Measurements from ENCODE around the gene LSM4. TPM values are rescaled to one million over a fixed set of nuclear protein-coding genes. Genes with fewer than 3 reads are reported as not detected.
A peak's percentile ranks its signal among the peaks of the same experiment; 100 is the strongest.
"Not testable (repeated sequence)": the region's sequence is repeated elsewhere in the genome, so short reads cannot be mapped to it uniquely, and the experiment has no call there.

The LSM4 gene
- total RNA-seq, 1 experiment from 2014 or later: 713 TPM

- no TSS peak for BruUV-seq (replicated peaks)
Measured at GRCh38 chr19:18351544-18351943, 28.7 kb upstream of the LSM4 start.

GRCh38 chr19:18350490-18350889, 27.6 kb upstream of the LSM4 start:
- DNase-seq: no peak
- H3K4me2 ChIP-seq (ENCODE audit: low read length): no peak overlapping the region
- CTCF ChIA-PET: no interaction called here

More at GRCh38 chr19:18351544-18351943, 28.7 kb upstream of the LSM4 start:
- H3K9me2 ChIP-seq (replicated peaks; ENCODE audit: low read length): no peaks in the 10 kb centered on the region
- H3K4me1 ChIP-seq (ENCODE audit: insufficient read depth, low read length): no peaks in the 10 kb centered on the region
- ChIA-PET POLR2A (ENCODE audit: unreplicated experiment) (no interaction called here), CTCF (no interaction called here)
- no peaks in the 10 kb centered on the region for H3K9me3 ChIP-seq (ENCODE audit: low read length)
- no peak overlapping the region for H3K4me2 ChIP-seq (ENCODE audit: low read length)
- no peaks in the 10 kb centered on the region for H3K27me3 ChIP-seq (ENCODE audit: low read length)
- no peaks in the 10 kb centered on the region for H3F3A ChIP-seq (ENCODE audit: low read length, unreplicated experiment)
- H2AFZ ChIP-seq (ENCODE audit: low read length): no peak overlapping the region
- intact Hi-C loops (cut with micrococcal nuclease): no loop called here
- H3K9ac ChIP-seq (ENCODE audit: low read length): no peak overlapping the region
- TF ChIP-seq EZH2 (IDR thresholded peaks at IDR 0.05; ENCODE audit: low read length, unreplicated experiment) (no peak), EZH2phosphoT487 (IDR thresholded peaks at IDR 0.05; ENCODE audit: borderline replicate concordance, low read length) (no peak)
- TF ChIP-seq, protein P1, sequence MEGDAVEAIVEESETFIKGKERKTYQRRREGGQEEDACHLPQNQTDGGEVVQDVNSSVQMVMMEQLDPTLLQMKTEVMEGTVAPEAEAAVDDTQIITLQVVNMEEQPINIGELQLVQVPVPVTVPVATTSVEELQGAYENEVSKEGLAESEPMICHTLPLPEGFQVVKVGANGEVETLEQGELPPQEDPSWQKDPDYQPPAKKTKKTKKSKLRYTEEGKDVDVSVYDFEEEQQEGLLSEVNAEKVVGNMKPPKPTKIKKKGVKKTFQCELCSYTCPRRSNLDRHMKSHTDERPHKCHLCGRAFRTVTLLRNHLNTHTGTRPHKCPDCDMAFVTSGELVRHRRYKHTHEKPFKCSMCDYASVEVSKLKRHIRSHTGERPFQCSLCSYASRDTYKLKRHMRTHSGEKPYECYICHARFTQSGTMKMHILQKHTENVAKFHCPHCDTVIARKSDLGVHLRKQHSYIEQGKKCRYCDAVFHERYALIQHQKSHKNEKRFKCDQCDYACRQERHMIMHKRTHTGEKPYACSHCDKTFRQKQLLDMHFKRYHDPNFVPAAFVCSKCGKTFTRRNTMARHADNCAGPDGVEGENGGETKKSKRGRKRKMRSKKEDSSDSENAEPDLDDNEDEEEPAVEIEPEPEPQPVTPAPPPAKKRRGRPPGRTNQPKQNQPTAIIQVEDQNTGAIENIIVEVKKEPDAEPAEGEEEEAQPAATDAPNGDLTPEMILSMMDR (conservative IDR thresholded peaks at IDR 0.05; ENCODE audit: low read depth, low read length): no peak
- ATAC-seq: no peak
- no peak overlapping the region for H3K27ac ChIP-seq (ENCODE audit: low read length)
- H3K79me2 ChIP-seq (ENCODE audit: low read length): no peaks in the 10 kb centered on the region
- H3K4me3 ChIP-seq (ENCODE audit: low read length): no peak overlapping the region
- H4K20me1 ChIP-seq (ENCODE audit: low read length): no peaks in the 10 kb centered on the region
- no peaks in the 10 kb centered on the region for H3K36me3 ChIP-seq (ENCODE audit: low read depth, low read length)
- no peak for DNase-seq

GRCh38 chr19:18349524-18350128, 26.8 kb upstream of the LSM4 start:
- no peak overlapping the region for H2AFZ ChIP-seq (ENCODE audit: low read length)
- H3K9me2 ChIP-seq (replicated peaks; ENCODE audit: low read length): no peaks in the 10 kb centered on the region
- peak; percentile 84 for ATAC-seq
- no peaks in the 10 kb centered on the region for H3K27me3 ChIP-seq (ENCODE audit: low read length)
- no peak overlapping the region for H3K9ac ChIP-seq (ENCODE audit: low read length)
- BruUV-seq (replicated peaks): no TSS peak
- no peaks in the 10 kb centered on the region for H4K20me1 ChIP-seq (ENCODE audit: low read length)
- no peak overlapping the region for H3K4me2 ChIP-seq (ENCODE audit: low read length)
- CTCF ChIA-PET: interaction anchor here (0.6 kb wide), 2 partner anchors 13 to 57 kb away, joined by 3 to 6 read pairs; no protein-coding TSS in a partner anchor
- no peaks in the 10 kb centered on the region for H3F3A ChIP-seq (ENCODE audit: low read length, unreplicated experiment)
- no peaks in the 10 kb centered on the region for H3K79me2 ChIP-seq (ENCODE audit: low read length)
- no peaks in the 10 kb centered on the region for H3K9me3 ChIP-seq (ENCODE audit: low read length)
- POLR2A ChIA-PET (ENCODE audit: unreplicated experiment): no interaction called here
- H3K27ac ChIP-seq (ENCODE audit: low read length): no peak overlapping the region
- H3K4me3 ChIP-seq (ENCODE audit: low read length): no peak overlapping the region
- H3K4me1 ChIP-seq (ENCODE audit: insufficient read depth, low read length): no peaks in the 10 kb centered on the region
- intact Hi-C loops (cut with micrococcal nuclease): loop anchor here (1.0 kb wide), 2 partner anchors 41 to 61 kb away; no protein-coding TSS in a partner anchor
- H3K36me3 ChIP-seq (ENCODE audit: low read depth, low read length): no peaks in the 10 kb centered on the region
- peak; percentile 79 for DNase-seq
- no peak for TF ChIP-seq EZH2 (IDR thresholded peaks at IDR 0.05; ENCODE audit: low read length, unreplicated experiment)
- TF ChIP-seq, protein P1 (conservative IDR thresholded peaks at IDR 0.05; ENCODE audit: low read depth, low read length): peak; percentile 92

More at GRCh38 chr19:18350490-18350889, 27.6 kb upstream of the LSM4 start:
- H3K9me3 ChIP-seq (ENCODE audit: low read length): no peaks in the 10 kb centered on the region
- no peaks in the 10 kb centered on the region for H3K9me2 ChIP-seq (replicated peaks; ENCODE audit: low read length)
- H3K36me3 ChIP-seq (ENCODE audit: low read depth, low read length): no peaks in the 10 kb centered on the region
- no peaks in the 10 kb centered on the region for H3K79me2 ChIP-seq (ENCODE audit: low read length)
- no peaks in the 10 kb centered on the region for H4K20me1 ChIP-seq (ENCODE audit: low read length)
- no peak for TF ChIP-seq EZH2 (IDR thresholded peaks at IDR 0.05; ENCODE audit: low read length, unreplicated experiment)
- TF ChIP-seq, protein P1 (conservative IDR thresholded peaks at IDR 0.05; ENCODE audit: low read depth, low read length): no peak
- no peak for TF ChIP-seq EZH2phosphoT487 (IDR thresholded peaks at IDR 0.05; ENCODE audit: borderline replicate concordance, low read length)
- H2AFZ ChIP-seq (ENCODE audit: low read length): no peak overlapping the region
- ATAC-seq: no peak
- no peak overlapping the region for H3K4me3 ChIP-seq (ENCODE audit: low read length)
- no peaks in the 10 kb centered on the region for H3K4me1 ChIP-seq (ENCODE audit: insufficient read depth, low read length)
- H3K27me3 ChIP-seq (ENCODE audit: low read length): no peaks in the 10 kb centered on the region
- no peak overlapping the region for H3K9ac ChIP-seq (ENCODE audit: low read length)
- TSS peak; percentile 40 for BruUV-seq (replicated peaks)
- no peaks in the 10 kb centered on the region for H3F3A ChIP-seq (ENCODE audit: low read length, unreplicated experiment)
- H3K27ac ChIP-seq (ENCODE audit: low read length): no peak overlapping the region
- intact Hi-C loops (cut with micrococcal nuclease): no loop called here
- POLR2A ChIA-PET (ENCODE audit: unreplicated experiment): no interaction called here

DNA sequence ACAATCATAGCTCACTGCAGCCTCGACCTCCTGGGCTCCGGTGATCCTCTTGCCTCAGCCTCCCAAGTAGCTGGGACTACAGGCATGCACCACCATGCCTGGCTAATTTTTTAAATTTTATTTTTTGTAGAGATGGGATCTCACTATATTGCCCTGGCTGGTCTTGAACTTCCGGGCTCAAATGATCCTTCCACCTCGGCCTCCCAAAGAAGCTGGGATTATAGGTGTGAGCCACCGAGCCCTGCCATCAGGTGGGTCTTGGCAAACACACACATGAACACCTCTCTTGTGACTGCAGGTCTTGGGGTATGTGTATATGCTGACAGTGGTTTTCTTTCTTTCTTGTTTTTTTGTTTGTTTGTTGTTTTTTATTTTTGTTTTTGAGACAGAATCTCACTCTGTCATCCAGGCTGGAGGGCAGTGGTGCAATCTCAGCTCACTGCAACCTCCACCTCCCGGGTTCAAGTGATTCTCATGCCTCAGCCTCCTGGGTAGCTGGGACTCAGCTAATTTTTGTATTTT, 26.0 kb upstream of the LSM4 start:
- H3K27ac ChIP-seq (ENCODE audit: low read length); H2AFZ ChIP-seq (ENCODE audit: low read length); H3F3A ChIP-seq (ENCODE audit: low read length, unreplicated experiment); H3K9me2 ChIP-seq (replicated peaks; ENCODE audit: low read length); H3K4me2 ChIP-seq (ENCODE audit: low read length); H3K36me3 ChIP-seq (ENCODE audit: low read depth, low read length); H4K20me1 ChIP-seq (ENCODE audit: low read length); H3K9me3 ChIP-seq (ENCODE audit: low read length); H3K79me2 ChIP-seq (ENCODE audit: low read length); BruUV-seq (replicated peaks); H3K27me3 ChIP-seq (ENCODE audit: low read length); H3K4me1 ChIP-seq (ENCODE audit: insufficient read depth, low read length); DNase-seq; H3K4me3 ChIP-seq (ENCODE audit: low read length); H3K9ac ChIP-seq (ENCODE audit: low read length); POLR2A ChIA-PET (ENCODE audit: unreplicated experiment); ATAC-seq: not testable (repeated sequence)
- CTCF ChIA-PET: interaction anchor here (0.6 kb wide), 2 partner anchors 13 to 58 kb away, joined by 3 to 6 read pairs; no protein-coding TSS in a partner anchor
- intact Hi-C loops (cut with micrococcal nuclease): loop anchor here (1.0 kb wide), 2 partner anchors 41 to 61 kb away; no protein-coding TSS in a partner anchor

Measured in PC-3 (cell line).